GM23338 (cell line): Measurements from ENCODE around the gene GPR162. TPM values are rescaled to one million over a fixed set of nuclear protein-coding genes. Genes with fewer than 3 reads are reported as not detected.
A peak's percentile ranks its signal among the peaks of the same experiment; 100 is the strongest.

Source experiments
- ATAC-seq: fragments of 200-7000 bp; cut with Tn5 transposase; 3 replicates; pipeline ENCODE4 v1.9.1; 2020
- DNase-seq: peaks from one replicate; pipeline ENCODE4 v3.0.0-alpha.2; 2015; ENCODE audit warnings: low spot score
- H2AFZ ChIP-seq: fragments of 200-600 bp; sonication (generic); 2 replicates; pipeline ENCODE4 v1.8.0; 2016; ENCODE audit warnings: antibody characterized with exemption, mild to moderate bottlenecking, moderate library complexity
- H3F3A ChIP-seq: fragments of 200-600 bp; sonication (generic); replicated peaks from 2 replicates; pipeline ENCODE4 v1.8.0; 2017; ENCODE audit warnings: antibody characterized with exemption, mixed run types, low read depth
- H3K27ac ChIP-seq: fragments of 200-600 bp; sonication (generic); 2 replicates; pipeline ENCODE4 v1.6.1; 2016; ENCODE audit warnings: low read depth
- H3K27me3 ChIP-seq: fragments of 200-600 bp; sonication (generic); 2 replicates; pipeline ENCODE4 v1.8.0; 2016; ENCODE audit warnings: mild to moderate bottlenecking, mixed run types, moderate library complexity; ENCODE audit not compliant: insufficient read depth
- H3K36me3 ChIP-seq: fragments of 200-600 bp; sonication (generic); 2 replicates; pipeline ENCODE4 v1.8.0; 2016; ENCODE audit warnings: mild to moderate bottlenecking; ENCODE audit not compliant: insufficient read depth
- H3K4me1 ChIP-seq: fragments of 200-600 bp; sonication (generic); 2 replicates; pipeline ENCODE4 v1.8.0; 2016; ENCODE audit warnings: mild to moderate bottlenecking, moderate library complexity; ENCODE audit not compliant: insufficient read depth
- H3K4me2 ChIP-seq: fragments of 200-600 bp; sonication (generic); 2 replicates; pipeline ENCODE4 v1.7.1; 2017; ENCODE audit warnings: mixed run types
- H3K4me3 ChIP-seq: fragments of 200-600 bp; sonication (generic); 2 replicates; pipeline ENCODE4 v1.6.1; 2016; ENCODE audit warnings: mixed run types
- H3K79me2 ChIP-seq: fragments of 200-600 bp; sonication (generic); replicated peaks from 2 replicates; pipeline ENCODE4 v1.8.0; 2017; ENCODE audit warnings: mild to moderate bottlenecking; ENCODE audit not compliant: insufficient read depth
- H3K9me2 ChIP-seq: fragments of 200-600 bp; sonication (generic); 2 replicates; pipeline ENCODE4 v1.8.0; 2017; ENCODE audit not compliant: insufficient read depth
- H4K20me1 ChIP-seq: fragments of 200-600 bp; sonication (generic); replicated peaks from 2 replicates; pipeline ENCODE4 v1.8.0; 2017; ENCODE audit warnings: mild to moderate bottlenecking; ENCODE audit not compliant: insufficient read depth
- H3K27ac Mint-ChIP-seq: 2 replicates; pipeline ENCODE4 v1.8.0; 2020; ENCODE audit warnings: inconsistent platforms, mild to moderate bottlenecking, moderate library complexity, mixed read lengths
- H3K27me3 Mint-ChIP-seq: 3 replicates; pipeline ENCODE4 v1.8.0; 2022; ENCODE audit warnings: low read depth, mild to moderate bottlenecking, moderate library complexity, mixed read lengths, inconsistent platforms; ENCODE audit not compliant: insufficient read depth, poor library complexity
- H3K36me3 Mint-ChIP-seq: 3 replicates; pipeline ENCODE4 v1.8.0; 2021; ENCODE audit warnings: low read depth, mild to moderate bottlenecking, inconsistent platforms, moderate library complexity, mixed read lengths
- H3K4me1 Mint-ChIP-seq: 3 replicates; pipeline ENCODE4 v1.8.0; 2020; ENCODE audit warnings: mild to moderate bottlenecking, inconsistent platforms, mixed read lengths
- H3K4me3 Mint-ChIP-seq: 3 replicates; pipeline ENCODE4 v1.8.0; 2021; ENCODE audit warnings: moderate library complexity, mild to moderate bottlenecking, inconsistent platforms, mixed read lengths
- H3K9me3 Mint-ChIP-seq: 3 replicates; pipeline ENCODE4 v1.8.0; 2020; ENCODE audit warnings: moderate library complexity, mild to moderate bottlenecking, inconsistent platforms, mixed read lengths
- EZH2 ChIP-seq: fragments of 200-600 bp; sonication (generic); IDR thresholded peaks from one replicate; pipeline ENCODE4 v1.8.0; 2017; ENCODE audit warnings: antibody characterized with exemption, mild to moderate bottlenecking, low read depth; ENCODE audit not compliant: unreplicated experiment
- JUNB ChIP-seq: IDR thresholded peaks from one replicate; pipeline ENCODE4 v1.6.1; 2016; ENCODE audit warnings: antibody characterized with exemption; ENCODE audit not compliant: unreplicated experiment
- NANOG ChIP-seq: IDR thresholded peaks from 2 replicates; pipeline ENCODE4 v1.6.1; 2016; ENCODE audit warnings: antibody characterized with exemption, borderline replicate concordance
- STAT1 ChIP-seq: IDR thresholded peaks from one replicate; pipeline ENCODE4 v1.6.1; 2016; ENCODE audit warnings: antibody characterized with exemption; ENCODE audit not compliant: unreplicated experiment
- ZNF331 ChIP-seq: fragments of 250-450 bp; sonication (Bioruptor Pico); IDR thresholded peaks from 2 replicates; pipeline ENCODE4 v1.5.0; 2020; ENCODE audit warnings: low read depth, mild to moderate bottlenecking, moderate library complexity
- ZNF462 ChIP-seq: fragments of 250-450 bp; sonication (Bioruptor Pico); IDR thresholded peaks from 2 replicates; pipeline ENCODE4 v1.5.0; 2020; ENCODE audit warnings: mild to moderate bottlenecking, moderate library complexity
- polyA plus RNA-seq: library from polyadenylated mRNA; unstranded; fragments of >200 nt; fragmentation: Nextera tagmentation; extraction: Ambion mirVana; gene quantifications from 2 replicates; pipeline ENCODE4 v1.2.1, GENCODE V29; 2016
- total RNA-seq: library from RNA; depleted of rRNA; stranded (reverse); fragments of >200 nt; shearing (Covaris generic); gene quantifications from 2 replicates; pipeline ENCODE4 v1.2.3, GENCODE V29; 2014

The GPR162 gene
- total and polyA plus RNA-seq, 2 experiments from 2014 or later, result 4.7 to 5.0 TPM

GRCh38 chr12:6822426-6823135 is 960 bp downstream of the GPR162 start (continued):
- TF ChIP-seq ZNF462 (CRISPR knock-in tag) (no peak), STAT1 (no peak), NANOG (no peak), EZH2 (no peak), JUNB (no peak)

DNA sequence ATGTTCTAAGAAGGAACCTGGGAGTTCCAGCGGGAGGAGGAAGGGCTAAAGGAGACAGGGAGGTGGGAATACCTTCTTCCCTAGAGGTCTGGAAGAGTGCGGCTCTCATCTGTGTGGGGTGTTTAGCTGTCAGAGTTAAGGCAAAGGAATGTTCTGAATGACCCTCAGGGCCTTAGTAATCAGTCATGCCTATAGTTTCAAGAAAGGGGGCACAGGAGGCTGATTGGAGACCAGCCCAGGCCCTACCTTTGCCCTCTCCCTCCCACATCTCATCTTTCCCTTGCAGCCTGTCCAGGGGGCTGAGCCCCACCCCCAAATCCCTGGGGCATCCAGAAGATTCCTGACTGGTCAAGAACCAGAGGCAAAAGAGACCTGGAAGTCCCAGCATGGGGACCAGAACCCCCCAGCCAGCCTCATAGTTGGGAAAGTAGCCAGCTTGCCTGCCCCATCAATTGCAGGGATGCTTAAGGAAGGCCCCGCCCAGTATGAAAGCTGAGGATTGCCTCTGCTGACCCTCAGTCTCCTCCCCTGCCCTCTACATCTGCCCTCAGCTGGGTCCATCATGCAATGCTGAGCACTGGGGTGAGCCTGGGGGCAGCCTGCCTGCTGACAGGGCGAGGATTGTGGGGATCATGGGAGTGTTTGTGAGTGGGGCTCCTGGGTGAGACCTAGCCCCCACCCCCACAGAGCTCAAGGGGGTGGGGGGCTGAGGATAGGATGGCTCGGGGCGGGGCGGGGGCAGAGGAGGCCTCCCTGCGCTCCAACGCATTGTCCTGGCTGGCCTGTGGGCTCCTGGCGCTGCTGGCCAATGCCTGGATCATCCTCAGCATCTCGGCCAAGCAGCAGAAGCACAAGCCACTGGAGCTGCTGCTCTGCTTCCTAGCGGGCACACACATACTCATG is 1.8 kb downstream of the GPR162 start:
- Histone ChIP-seq H3K27me3 (peaks cover 57% of the 10 kb centered on the region), H2AFZ (no peak overlapping the region), H3K79me2 (no peaks in the 10 kb centered on the region), H3K27ac (no peak overlapping the region), H3K9me2 (no peaks in the 10 kb centered on the region), H3K4me3 (peak overlapping the region; percentile 76; the same call in 1 of the 2 replicates), H4K20me1 (no peaks in the 10 kb centered on the region), H3K4me1 (peaks cover 54% of the 10 kb centered on the region), H3K4me2 (peak overlapping the region; percentile 94), H3K36me3 (no peaks in the 10 kb centered on the region), H3F3A (peaks cover 21% of the 10 kb centered on the region)
- peaks cover 40% of the 10 kb centered on the region for H3K27me3 Mint-ChIP-seq
- H3K27ac Mint-ChIP-seq, result no peak overlapping the region
- H3K36me3 Mint-ChIP-seq, result peaks cover 7% of the 10 kb centered on the region; the same call in 2 of the 3 replicates
- DNase-seq (no peak), ATAC-seq (no peak)
- H3K4me3 Mint-ChIP-seq, result peak overlapping the region; percentile 81; the same call in 1 of the 3 replicates
- H3K9me3 Mint-ChIP-seq, result no peaks in the 10 kb centered on the region
- H3K4me1 Mint-ChIP-seq, result peaks cover 72% of the 10 kb centered on the region
- TF ChIP-seq ZNF462 (CRISPR knock-in tag) (no peak), ZNF331 (CRISPR knock-in tag) (no peak), NANOG (no peak), EZH2 (no peak)
